GM12892 (cell line): ENCODE measurements around the gene BBS10. TPM values are rescaled to one million over a fixed set of nuclear protein-coding genes. Genes with fewer than 3 reads are reported as not detected.
"Not testable (repeated sequence)": the region's sequence is repeated elsewhere in the genome, so short reads cannot be mapped to it uniquely, and the experiment has no call there.

Source experiments
- DNase-seq: peaks from one replicate; pipeline ENCODE4 v3.0.0; 2011; ENCODE audit not compliant: insufficient read length
- FAIRE-seq: peaks from 2 replicates; lab custom pipeline; 2011; peaks lifted over from hg19 to GRCh38; lab: Jason Lieb, UNC
- POLR2A ChIP-seq: IDR thresholded peaks from 2 replicates; pipeline ENCODE4 v1.6.1; 2011; ENCODE audit warnings: low read depth, low read length, control low read depth
- POLR2AphosphoS5 ChIP-seq: IDR thresholded peaks from 2 replicates; pipeline ENCODE4 v1.6.1; 2011; ENCODE audit warnings: low read depth, low read length, control low read depth
- TAF1 ChIP-seq: IDR thresholded peaks from 2 replicates; pipeline ENCODE4 v1.6.1; 2011; ENCODE audit warnings: low read depth, mild to moderate bottlenecking, control low read depth, low read length, borderline replicate concordance
- polyA plus RNA-seq: library from polyadenylated mRNA; unstranded; fragments of >200 nt; gene quantifications from one replicate; pipeline ENCODE4 v1.2.1, GENCODE V29; 2012; ENCODE audit warnings: missing spikeins, inconsistent platforms; ENCODE audit not compliant: missing spikeins

Gene BBS10
- 4.4 TPM for polyA plus RNA-seq

GRCh38 chr12:76348079-76348901 lies at the start of gene BBS10:
Gene BBS10, minus strand, starts transcription at chr12:76348415. Its CDS starts 57 bp downstream, at chr12:76348358.
- TF ChIP-seq POLR2A: peak; percentile 90
- TF ChIP-seq POLR2AphosphoS5: no peak; the same call in 1 of the 2 replicates
- peak; percentile 83 for TF ChIP-seq TAF1
- FAIRE-seq (peak; percentile 90), DNase-seq (peak; percentile 77)

GRCh38 chr12:76391461-76391860 lies 43.2 kb upstream of the BBS10 start:
- DNase-seq (no peak), FAIRE-seq (no peak)
- no peak for TF ChIP-seq POLR2AphosphoS5
- TF ChIP-seq TAF1: no peak
- no peak for TF ChIP-seq POLR2A

- no peak for FAIRE-seq
- no peak for DNase-seq
- no peak for TF ChIP-seq POLR2AphosphoS5
- no peak for TF ChIP-seq POLR2A
- TF ChIP-seq TAF1: no peak
Observed at GRCh38 chr12:76387614-76388013, 39.4 kb upstream of the BBS10 start.

- FAIRE-seq (no peak), DNase-seq (no peak)
- TF ChIP-seq POLR2AphosphoS5 (no peak), TAF1 (no peak), POLR2A (no peak)
Observed at GRCh38 chr12:76384560-76384959, 36.3 kb upstream of the BBS10 start.

GRCh38 chr12:76383988-76384387 lies 35.8 kb upstream of the BBS10 start:
- no peak for DNase-seq
- no peak for FAIRE-seq
- TF ChIP-seq TAF1 (no peak), POLR2A (no peak), POLR2AphosphoS5 (no peak)

- TF ChIP-seq TAF1 (no peak), POLR2A (no peak), POLR2AphosphoS5 (no peak)
- no peak for FAIRE-seq
- DNase-seq: no peak
Observed at GRCh38 chr12:76379261-76379660, 31.0 kb upstream of the BBS10 start.

- FAIRE-seq: not testable (repeated sequence)
Observed at GRCh38 chr12:76376876-76377275, 28.7 kb upstream of the BBS10 start.

GRCh38 chr12:76375939-76376338 lies 27.7 kb upstream of the BBS10 start:
- FAIRE-seq (no peak), DNase-seq (no peak)
- TF ChIP-seq TAF1 (no peak), POLR2AphosphoS5 (no peak), POLR2A (no peak)

More at GRCh38 chr12:76376876-76377275, 28.7 kb upstream of the BBS10 start:
- not testable (repeated sequence) for DNase-seq

GRCh38 chr12:76375470-76375869 lies 27.3 kb upstream of the BBS10 start:
- FAIRE-seq (no peak), DNase-seq (no peak)
- no peak for TF ChIP-seq POLR2A
- no peak for TF ChIP-seq POLR2AphosphoS5
- no peak for TF ChIP-seq TAF1

GRCh38 chr12:76374386-76375020 lies 26.3 kb upstream of the BBS10 start:
- TF ChIP-seq TAF1 (no peak), POLR2AphosphoS5 (no peak), POLR2A (no peak)
- FAIRE-seq: no peak
- DNase-seq: no peak

GRCh38 chr12:76368230-76368629 lies 20.0 kb upstream of the BBS10 start:
- DNase-seq: no peak
- FAIRE-seq: peak; percentile 72
- TF ChIP-seq POLR2AphosphoS5 (no peak), POLR2A (no peak), TAF1 (no peak)
